ENCODE data around the gene SERINC2.
"Not testable (repeated sequence)": the region's sequence is repeated elsewhere in the genome, so short reads cannot be mapped to it uniquely, and the experiment has no call there.

SERINC2 gene

GRCh38 chr1:31386576-31387243 lies 26.3 kb upstream of the SERINC2 start:
- DNase-seq: not testable (repeated sequence)

- DNase-seq: no peak
Measured at GRCh38 chr1:31387612-31388011, 25.4 kb upstream of the SERINC2 start.

- no peak for DNase-seq
Measured at GRCh38 chr1:31389616-31390015, 23.4 kb upstream of the SERINC2 start.

- no peak for DNase-seq
Measured at GRCh38 chr1:31390071-31390470, 22.9 kb upstream of the SERINC2 start.

- DNase-seq: no peak
Measured at GRCh38 chr1:31393463-31393862, 19.6 kb upstream of the SERINC2 start.

GRCh38 chr1:31394584-31395193 lies 18.3 kb upstream of the SERINC2 start:
- DNase-seq: peak; percentile 58

GRCh38 chr1:31396633-31397351 lies 16.2 kb upstream of the SERINC2 start:
- DNase-seq: no peak

GRCh38 chr1:31397360-31398095 lies 15.5 kb upstream of the SERINC2 start:
- no peak for DNase-seq

GRCh38 chr1:31398246-31398645 lies 14.8 kb upstream of the SERINC2 start:
- no peak for DNase-seq

GRCh38 chr1:31399976-31400375 lies 13.0 kb upstream of the SERINC2 start:
- no peak for DNase-seq

- DNase-seq: no peak
Measured at GRCh38 chr1:31400393-31400792, 12.6 kb upstream of the SERINC2 start.

GRCh38 chr1:31401241-31401640 lies 11.8 kb upstream of the SERINC2 start:
- DNase-seq: no peak

GRCh38 chr1:31405578-31406245 lies 7.3 kb upstream of the SERINC2 start:
- DNase-seq: no peak

GRCh38 chr1:31407029-31407626 lies 5.9 kb upstream of the SERINC2 start:
- DNase-seq: no peak

GRCh38 chr1:31408788-31409318 lies 4.2 kb upstream of the SERINC2 start:
- no peak for DNase-seq

GRCh38 chr1:31409946-31410858 lies 2.8 kb upstream of the SERINC2 start:
- DNase-seq: no peak

- no peak for DNase-seq
Measured at GRCh38 chr1:31410871-31411270, 2.1 kb upstream of the SERINC2 start.

GRCh38 chr1:31412205-31412604 lies 808 bp upstream of the SERINC2 start:
- no peak for DNase-seq

GRCh38 chr1:31413405-31414001 lies 490 bp downstream of the SERINC2 start:
- DNase-seq: no peak

GRCh38 chr1:31414980-31415370 lies 2.0 kb downstream of the SERINC2 start:
- DNase-seq: no peak

GRCh38 chr1:31415658-31416057 lies 2.6 kb downstream of the SERINC2 start:
- no peak for DNase-seq

Data from central memory CD4-positive, alpha-beta T cell (primary cell).